H1 (cell line): ENCODE results near the gene LIMA1. TPM values are rescaled to one million over a fixed set of nuclear protein-coding genes. Genes with fewer than 3 reads are reported as not detected.

Experiments used
- CTCF ChIA-PET: fragments of 300-600 bp; sonication (Branson Sonifier 250); formaldehyde crosslinking; loops from one replicate; lab custom pipeline; 2021; ENCODE audit not compliant: partially characterized antibody; lab: Charles Lee
- POLR2A ChIA-PET: fragments of 300-600 bp; sonication (Branson Sonifier 250); formaldehyde crosslinking; loops from one replicate; lab custom pipeline; 2021; ENCODE audit warnings: inconsistent platforms; ENCODE audit not compliant: partially characterized antibody; lab: Charles Lee
- DNase-seq, 2 experiments: peaks; one replicate each; pipeline versions ENCODE4 v3.0.0 to v3.0.0-alpha.2; 2010 to 2022; ENCODE audit warnings: low spot score in 2 of 2, low read depth in 1 of 2, mixed read lengths in 1 of 2
- FAIRE-seq: peaks from 2 replicates; lab custom pipeline; 2011; peaks lifted over from hg19 to GRCh38; lab: Jason Lieb, UNC
- H2AFZ ChIP-seq: 2 replicates; pipeline ENCODE4 v1.8.1; 2012; ENCODE audit warnings: low read length, inconsistent platforms
- H2AK5ac ChIP-seq: 2 replicates; pipeline ENCODE4 v1.6.1; 2013; ENCODE audit warnings: low read depth, low read length
- H2BK120ac ChIP-seq: replicated peaks from 2 replicates; pipeline ENCODE3; 2013; ENCODE audit warnings: low read depth, low read length, inconsistent platforms
- H2BK12ac ChIP-seq: 2 replicates; pipeline ENCODE4 v1.6.1; 2013; ENCODE audit warnings: low read depth, low read length
- H2BK15ac ChIP-seq: 2 replicates; pipeline ENCODE4 v1.6.1; 2013; ENCODE audit warnings: low read length
- H2BK20ac ChIP-seq: 2 replicates; pipeline ENCODE4 v1.6.1; 2013; ENCODE audit warnings: low read length
- H2BK5ac ChIP-seq: 2 replicates; pipeline ENCODE4 v1.6.1; 2013; ENCODE audit warnings: low read depth, low read length
- H3K14ac ChIP-seq: 2 replicates; pipeline ENCODE4 v1.6.1; 2013; ENCODE audit warnings: inconsistent platforms; ENCODE audit not compliant: insufficient read length
- H3K18ac ChIP-seq: 2 replicates; pipeline ENCODE4 v1.6.1; 2013; ENCODE audit warnings: low read length; ENCODE audit errors: extremely low read depth
- H3K23ac ChIP-seq: 2 replicates; pipeline ENCODE4 v1.6.1; 2013; ENCODE audit warnings: inconsistent platforms; ENCODE audit not compliant: insufficient read length
- H3K23me2 ChIP-seq: 2 replicates; pipeline ENCODE4 v1.6.1; 2013; ENCODE audit warnings: low read depth, low read length
- H3K27ac ChIP-seq: 2 replicates; pipeline ENCODE4 v1.6.1; 2011; ENCODE audit warnings: low read depth, low read length, inconsistent platforms
- H3K27me3 ChIP-seq, 4 experiments: replicated peaks in 1 of 4; 1 replicate in 1 of 4; 2 replicates in 3 of 4; pipeline versions ENCODE4 v1.6.1 to v1.8.1; 2011 to 2013; ENCODE audit warnings: low read length in 3 of 4, mild to moderate bottlenecking in 3 of 4, inconsistent platforms in 2 of 4, mixed read lengths in 2 of 4, moderate library complexity in 1 of 4; ENCODE audit not compliant: control insufficient read depth in 3 of 4, insufficient read depth in 3 of 4; ENCODE audit errors: extremely low read depth in 1 of 4
- H3K36me3 ChIP-seq, 4 experiments: 2 replicates each; pipeline versions ENCODE4 v1.6.1 to v1.8.1; 2011 to 2013; ENCODE audit warnings: mild to moderate bottlenecking in 4 of 4, low read length in 3 of 4, moderate library complexity in 2 of 4, control low read depth in 1 of 4, inconsistent platforms in 1 of 4; ENCODE audit not compliant: insufficient read depth in 4 of 4, control insufficient read depth in 2 of 4
- H3K4ac ChIP-seq: replicated peaks from 2 replicates; pipeline ENCODE3; 2013; ENCODE audit warnings: low read length, low read depth, mixed read lengths, inconsistent platforms; ENCODE audit not compliant: insufficient read length
- H3K4me1 ChIP-seq, 4 experiments: replicated peaks in 1 of 4; 1 replicate in 1 of 4; 2 replicates in 3 of 4; pipeline versions ENCODE4 v1.6.1 to v1.8.1; 2011 to 2013; ENCODE audit warnings: low read length in 3 of 4, inconsistent platforms in 2 of 4, mixed read lengths in 1 of 4; ENCODE audit not compliant: insufficient read depth in 4 of 4, control insufficient read depth in 3 of 4
- H3K4me2 ChIP-seq, 2 experiments: 2 replicates each; pipeline versions ENCODE4 v1.6.1 to v1.8.1; 2011 to 2013; ENCODE audit warnings: low read depth in 2 of 2, low read length in 2 of 2, control low read depth in 1 of 2, inconsistent platforms in 1 of 2, mild to moderate bottlenecking in 1 of 2; ENCODE audit not compliant: insufficient read depth in 1 of 2
- H3K4me3 ChIP-seq, 4 experiments: fragments of 200-600, 300-600 bp in 1 of 4; sonication (generic), shearing (Covaris generic), sonication (Bioruptor Twin) in 1 of 4; 2 replicates each; pipeline versions ENCODE4 v1.5.1 to v1.8.1; 2011 to 2016; ENCODE audit warnings: low read length in 4 of 4, low read depth in 3 of 4, control low read depth in 2 of 4, inconsistent platforms in 2 of 4, mild to moderate bottlenecking in 2 of 4, mixed read lengths in 1 of 4, moderate library complexity in 1 of 4; ENCODE audit not compliant: insufficient read depth in 2 of 4; ENCODE audit errors: extremely low read depth in 1 of 4
- H3K56ac ChIP-seq: replicated peaks from 2 replicates; pipeline ENCODE3; 2013; ENCODE audit warnings: low read depth, mild to moderate bottlenecking, mixed read lengths, low read length, inconsistent platforms; ENCODE audit not compliant: insufficient read length
- H3K79me1 ChIP-seq: 2 replicates; pipeline ENCODE4 v1.6.1; 2013; ENCODE audit warnings: low read depth, low read length, control low read depth
- H3K79me2 ChIP-seq, 2 experiments: 2 replicates each; pipeline versions ENCODE4 v1.6.1 to v1.8.1; 2012 to 2013; ENCODE audit warnings: low read length in 2 of 2, mild to moderate bottlenecking in 2 of 2, inconsistent platforms in 1 of 2; ENCODE audit not compliant: insufficient read depth in 2 of 2, control insufficient read depth in 1 of 2
- H3K9ac ChIP-seq, 4 experiments: replicated peaks in 1 of 4; 1 replicate in 1 of 4; 2 replicates in 3 of 4; pipeline versions ENCODE4 v1.6.1 to v1.8.1; 2011 to 2013; ENCODE audit warnings: low read depth in 3 of 4, low read length in 3 of 4, control low read depth in 2 of 4, mild to moderate bottlenecking in 2 of 4, moderate library complexity in 2 of 4, inconsistent platforms in 1 of 4; ENCODE audit errors: extremely low read depth in 1 of 4
- H3K9me3 ChIP-seq, 2 experiments: 2 replicates each; pipeline versions ENCODE4 v1.6.1 to v1.8.1; 2012 to 2013; ENCODE audit warnings: mild to moderate bottlenecking in 2 of 2, moderate library complexity in 2 of 2, control low read depth in 1 of 2, inconsistent platforms in 1 of 2, low read depth in 1 of 2, low read length in 1 of 2, mixed read lengths in 1 of 2; ENCODE audit not compliant: insufficient read depth in 2 of 2
- H4K20me1 ChIP-seq, 2 experiments: replicated peaks in 1 of 2; 2 replicates each; pipeline versions ENCODE3 to v1.8.1; 2011 to 2013; ENCODE audit warnings: inconsistent platforms in 2 of 2, low read length in 2 of 2, mild to moderate bottlenecking in 1 of 2; ENCODE audit not compliant: insufficient read depth in 2 of 2, control insufficient read depth in 1 of 2
- H4K5ac ChIP-seq: 2 replicates; pipeline ENCODE4 v1.6.1; 2013; ENCODE audit warnings: low read length, low read depth, mixed read lengths, inconsistent platforms; ENCODE audit not compliant: insufficient read length
- H4K8ac ChIP-seq: 2 replicates; pipeline ENCODE4 v1.8.0; 2013; ENCODE audit warnings: mild to moderate bottlenecking, moderate library complexity, low read length, inconsistent platforms; ENCODE audit not compliant: insufficient read depth; ENCODE audit errors: extremely low read depth
- H4K91ac ChIP-seq: replicated peaks from 2 replicates; pipeline ENCODE3; 2013; ENCODE audit warnings: low read length, mixed read lengths, inconsistent platforms; ENCODE audit not compliant: insufficient read length
- BCL11A ChIP-seq, 2 experiments: IDR thresholded peaks; one replicate each; pipeline ENCODE4 v1.6.1; 2011; ENCODE audit warnings: low read depth in 2 of 2, low read length in 2 of 2, mild to moderate bottlenecking in 2 of 2
- CHD1 ChIP-seq: IDR thresholded peaks from 2 replicates; pipeline ENCODE4 v1.6.1; 2012; ENCODE audit warnings: low read depth, low read length, improper control_type of control experiment
- CTBP2 ChIP-seq: IDR thresholded peaks from 2 replicates; pipeline ENCODE4 v1.7.0; 2011; ENCODE audit warnings: borderline replicate concordance, mild to moderate bottlenecking, moderate library complexity, mixed read lengths, low read length; ENCODE audit not compliant: insufficient read depth, insufficient read length
- EGR1 ChIP-seq: IDR thresholded peaks from 2 replicates; pipeline ENCODE4 v1.6.1; 2011; ENCODE audit warnings: low read depth, low read length, borderline replicate concordance
- EP300 ChIP-seq, 2 experiments: IDR thresholded peaks; 1 replicate in 1 of 2; 2 replicates in 1 of 2; pipeline ENCODE4 v1.6.1; 2011 to 2012; ENCODE audit warnings: low read depth in 2 of 2, low read length in 2 of 2, mild to moderate bottlenecking in 2 of 2, borderline replicate concordance in 1 of 2, inconsistent platforms in 1 of 2, moderate library complexity in 1 of 2
- NANOG ChIP-seq: IDR thresholded peaks from 2 replicates; pipeline ENCODE4 v1.6.1; 2011; ENCODE audit warnings: low read length, low read depth, mild to moderate bottlenecking, inconsistent platforms; ENCODE audit not compliant: insufficient read depth, poor library complexity, severe bottlenecking
- PHF8 ChIP-seq: fragments of 200-600 bp; sonication (generic); conservative IDR thresholded peaks from 2 replicates; pipeline ENCODE4 v1.7.1; 2012; ENCODE audit warnings: low read depth, mild to moderate bottlenecking, inconsistent platforms, low read length, moderate library complexity
- POU5F1 ChIP-seq: IDR thresholded peaks from 2 replicates; pipeline ENCODE4 v1.6.1; 2011; ENCODE audit warnings: low read depth, mild to moderate bottlenecking, low read length, moderate library complexity
- RBBP5 ChIP-seq: IDR thresholded peaks from 2 replicates; pipeline ENCODE4 v1.7.1; 2012; ENCODE audit warnings: low read depth, mild to moderate bottlenecking, inconsistent platforms, low read length, moderate library complexity, borderline replicate concordance
- SAP30 ChIP-seq: fragments of 300-600 bp; sonication (generic); IDR thresholded peaks from 2 replicates; pipeline ENCODE4 v1.7.1; 2012; ENCODE audit warnings: low read length, moderate library complexity, mild to moderate bottlenecking, inconsistent platforms; ENCODE audit not compliant: insufficient read depth, insufficient replicate concordance
- TAF7 ChIP-seq: optimal IDR thresholded peaks from 2 replicates; pipeline ENCODE3; 2011; ENCODE audit warnings: low read depth, mild to moderate bottlenecking, inconsistent platforms, low read length, moderate library complexity, borderline replicate concordance
- WGBS, 2 experiments: shearing (Covaris generic) in 1 of 2; methylation state at CpG; one replicate each; pipeline versions ENCODE4 v1.1.6 to v1.1.7; 2013 to 2015; ENCODE audit warnings: low lambda C conversion rate in 2 of 2, mixed read lengths in 2 of 2, inconsistent platforms in 1 of 2, low coverage in 1 of 2, missing lambda C conversion rate in 1 of 2; ENCODE audit not compliant: insufficient replicate concordance in 2 of 2, insufficient coverage in 1 of 2, insufficient read length in 1 of 2; ENCODE audit errors: extremely low coverage in 1 of 2, missing lambda C conversion rate in 1 of 2; 5-methylcytosine and 5-hydroxymethylcytosine counted together
- polyA plus RNA-seq, 7 experiments: library from polyadenylated mRNA; depleted of rRNA in 3 of 7; stranded (reverse) in 5 of 7; unstranded in 2 of 7; fragments of >200 nt in 5 of 7; fragments of 200-250 nt in 2 of 7; gene quantifications; 1 replicate in 5 of 7; 2 replicates in 1 of 7; 4 replicates in 1 of 7; pipeline versions ENCODE4 v1.2.1 to v1.2.3, GENCODE V29; 2011 to 2013; ENCODE audit warnings: missing spikeins in 2 of 7, mixed read lengths in 2 of 7
- total RNA-seq: library from RNA; stranded (reverse); fragmentation: NEBNext Ultra II Directional; extraction: Animal tissue kit (Norgen Biotek cat#: 25700); gene quantifications from 2 replicates; pipeline ENCODE4 v1.2.1, GENCODE V29; 2021

The LIMA1 gene
- total and polyA plus RNA-seq, 2 of the 8 experiments (the other 6 are each of a cell fraction or from before 2014, with no cell fraction given), result 12.7 to 47.6 TPM

DNA sequence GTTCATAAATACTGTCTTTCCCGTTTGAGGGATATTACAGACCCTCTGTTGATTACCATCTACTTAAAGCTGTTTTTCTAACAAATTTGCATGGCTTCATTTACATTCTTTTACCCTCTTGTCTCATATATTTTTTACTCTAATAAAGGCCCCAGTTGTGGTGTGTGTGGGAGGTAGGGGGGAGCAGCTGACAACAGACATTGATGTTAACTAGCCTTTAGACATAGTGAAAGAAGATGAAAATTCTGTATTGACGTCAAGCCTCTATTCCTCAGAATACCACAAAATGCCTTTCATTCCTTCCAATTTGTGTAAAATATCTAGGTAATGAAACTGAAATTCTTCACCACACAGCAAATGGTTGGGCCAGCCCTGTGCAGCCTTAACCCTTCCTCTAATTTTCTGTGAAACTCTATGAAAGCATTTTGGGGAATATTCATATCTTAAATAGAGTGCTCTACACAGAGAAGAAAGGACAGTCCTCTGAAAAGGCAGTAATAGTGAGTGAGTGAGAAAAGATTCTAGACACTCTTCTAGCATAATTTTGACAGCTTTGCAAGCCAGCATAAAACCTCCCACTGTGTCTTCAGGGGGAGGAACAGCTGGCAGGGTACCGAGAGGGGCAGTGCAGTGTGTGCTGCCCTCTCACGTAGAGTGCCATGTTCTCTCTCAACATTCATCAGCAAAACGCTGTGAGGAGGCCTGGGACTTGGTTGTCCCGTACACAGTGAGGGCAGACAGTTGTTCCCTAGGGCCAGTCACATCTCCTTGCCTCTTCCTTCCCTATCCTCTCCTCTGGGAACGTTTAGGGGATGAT is 96.0 kb downstream of the LIMA1 start:
- H3K23me2 ChIP-seq, result no peaks in the 10 kb centered on the region
- no peak overlapping the region for H4K8ac ChIP-seq
- no peak overlapping the region for H2BK15ac ChIP-seq
- H3K9ac ChIP-seq, result no peak overlapping the region
- FAIRE-seq (no peak), DNase-seq (no peak)
- H3K9me3 ChIP-seq, result no peaks in the 10 kb centered on the region
- no peak overlapping the region for H3K4me3 ChIP-seq
- ChIA-PET POLR2A (interaction anchor here (1.2 kb wide), 1 partner anchor 50 kb away, joined by 3 read pairs; no protein-coding TSS in a partner anchor), CTCF (interaction anchor here (0.6 to 3.4 kb wide), 5 partner anchors 11 to 245 kb away, joined by 3 to 13 read pairs (median 3); no protein-coding TSS in a partner anchor)
- no peak overlapping the region for H3K4me2 ChIP-seq
- H3K27ac ChIP-seq, result no peak overlapping the region
- H3K4ac ChIP-seq, result no peak overlapping the region
- no peaks in the 10 kb centered on the region for H3K4me1 ChIP-seq
- no peaks in the 10 kb centered on the region for H3K79me2 ChIP-seq
- H2BK12ac ChIP-seq, result no peak overlapping the region
- no peak overlapping the region for H4K91ac ChIP-seq
- H2BK120ac ChIP-seq, result no peak overlapping the region
- WGBS, 2 experiments, result 85% methylated on average over 6 of the region's 7 CpGs; no CpG with 5 or more reads in 1 of the 2 experiments
- no peak overlapping the region for H2AK5ac ChIP-seq
- no peak overlapping the region for H2AFZ ChIP-seq
- H3K23ac ChIP-seq, result no peak overlapping the region
- H4K5ac ChIP-seq, result no peak overlapping the region
- H3K56ac ChIP-seq, result no peak overlapping the region
- H3K27me3 ChIP-seq, result no peaks in the 10 kb centered on the region
- H2BK20ac ChIP-seq, result no peak overlapping the region
- peaks cover 0 to 4% (median under 1%) of the 10 kb centered on the region in 4 experiments; a peak in 3 of 8 replicates for H3K36me3 ChIP-seq
- H3K14ac ChIP-seq, result no peak overlapping the region
- no peak overlapping the region for H3K18ac ChIP-seq
- H3K79me1 ChIP-seq, result no peaks in the 10 kb centered on the region
- no peaks in the 10 kb centered on the region for H4K20me1 ChIP-seq
- H2BK5ac ChIP-seq, result no peak overlapping the region
- TF ChIP-seq RBBP5 (no peak), BCL11A (IDR thresholded peaks at IDR 0.05; ENCODE audit: low read depth in 2 of 2, low read length in 2 of 2) (no peak), TAF7 (no peak), SAP30 (no peak), POU5F1 (no peak), EP300 (IDR thresholded peaks at IDR 0.05; ENCODE audit: borderline replicate concordance in 1 of 2, low read depth in 2 of 2, low read length in 2 of 2) (no peak), CHD1 (no peak), CTBP2 (no peak), EGR1 (no peak), PHF8 (no peak), NANOG (no peak)
